Smooth muscle cell of the brain vasculature (primary cell): ENCODE results near the gene BLCAP.
"Not testable (repeated sequence)": the region's sequence is repeated elsewhere in the genome, so short reads cannot be mapped to it uniquely, and the experiment has no call there.

Experiments used
- DNase-seq: peaks from one replicate; pipeline ENCODE4 v3.0.0-alpha.2; 2012; ENCODE audit warnings: low read depth, low spot score

The BLCAP gene

DNA sequence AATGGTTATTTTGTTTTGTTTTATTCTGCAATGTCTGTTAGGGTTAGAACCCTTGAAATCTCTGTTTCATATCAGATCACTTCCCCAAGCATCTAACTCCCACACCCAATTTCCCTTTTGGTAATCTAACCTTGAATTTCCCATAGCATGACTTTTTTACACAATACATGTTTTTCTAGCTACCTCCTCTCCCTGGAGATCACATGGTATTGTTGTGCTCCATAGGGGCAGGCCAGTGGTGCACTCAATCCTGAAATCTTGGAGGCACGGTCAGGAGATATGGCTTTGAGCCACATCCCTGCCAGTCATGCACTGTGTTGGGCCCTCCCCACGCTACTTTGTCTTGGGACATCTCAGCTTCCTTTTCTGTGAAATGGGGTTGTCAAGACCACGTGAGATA is 43.3 kb downstream of the BLCAP start:
- no peak for DNase-seq

DNA sequence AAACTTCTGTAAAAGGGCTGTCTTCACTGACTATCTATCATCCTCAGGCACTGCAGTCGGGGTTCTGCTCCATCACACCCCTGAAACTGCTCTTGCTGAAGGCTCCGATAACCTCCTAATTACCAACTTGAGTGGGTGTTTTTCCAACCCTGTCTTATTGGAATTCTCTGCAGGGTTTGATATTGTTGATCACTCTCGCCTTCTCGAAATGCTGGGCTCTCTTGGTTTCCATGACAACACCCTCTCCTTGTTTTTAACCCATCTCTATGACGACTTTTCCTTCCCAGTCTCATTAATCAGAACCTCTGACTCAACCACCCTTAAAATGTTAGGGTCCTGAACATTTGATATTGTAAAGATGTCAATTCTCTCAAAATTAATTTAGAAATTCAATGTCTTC is 46.1 kb downstream of the BLCAP start:
- no peak for DNase-seq

DNA sequence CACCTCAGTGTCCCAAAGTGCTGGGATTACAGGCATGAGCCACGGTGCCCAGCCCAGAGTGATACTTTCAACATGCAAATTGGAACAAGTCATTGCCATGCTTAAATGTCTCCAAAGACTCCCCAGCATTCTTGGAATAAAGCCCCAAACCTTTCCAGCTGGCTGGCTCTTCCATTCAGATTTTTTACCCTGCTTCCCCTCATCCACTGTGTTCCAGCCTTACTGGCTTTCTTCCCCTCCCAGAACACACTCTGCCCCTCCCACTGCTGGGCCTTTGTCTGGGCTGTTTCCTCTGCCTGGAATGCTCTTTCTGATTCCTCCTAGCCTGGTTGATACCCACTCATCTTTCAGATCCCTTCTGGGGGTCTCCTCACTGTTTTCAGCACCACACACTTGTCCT is 46.8 kb downstream of the BLCAP start:
- DNase-seq: no peak

DNA sequence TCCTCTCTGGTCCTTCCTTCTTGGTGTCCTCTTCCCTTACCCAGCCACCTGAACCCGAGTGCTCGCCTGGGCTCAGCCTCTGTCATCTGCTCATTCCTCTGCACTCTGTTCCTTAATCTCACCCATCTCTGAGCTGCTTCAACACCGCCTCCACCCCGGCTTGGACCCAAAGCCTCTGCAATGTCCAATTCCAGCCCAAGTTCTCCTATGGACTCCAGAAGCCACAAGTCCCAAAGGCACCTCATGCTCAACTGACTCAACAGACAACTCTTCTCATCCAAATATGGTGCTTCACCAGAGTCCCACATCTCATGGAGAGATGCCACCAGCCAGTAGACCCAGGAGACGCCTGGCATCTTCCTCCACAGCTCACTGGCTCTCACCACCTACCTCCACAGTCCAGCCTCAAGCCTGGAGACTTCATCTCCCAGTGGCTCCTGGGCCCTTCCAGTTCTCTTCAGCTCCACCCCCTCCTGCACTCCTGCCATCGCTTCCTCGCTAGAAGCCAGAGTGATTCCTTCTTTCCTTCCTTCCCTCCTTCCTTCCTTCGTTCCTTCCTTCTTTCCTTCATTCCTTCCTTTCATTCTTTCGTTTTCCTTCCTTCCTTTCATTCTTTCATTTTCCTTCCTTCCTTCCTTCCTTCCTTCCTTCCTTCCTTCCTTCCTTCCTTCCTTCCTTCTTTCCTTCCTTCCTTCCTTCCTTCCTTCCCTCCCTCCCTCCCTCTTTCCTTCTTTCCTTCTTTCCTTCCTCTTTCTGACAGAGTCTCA is 47.6 kb downstream of the BLCAP start:
- DNase-seq: no peak

DNA sequence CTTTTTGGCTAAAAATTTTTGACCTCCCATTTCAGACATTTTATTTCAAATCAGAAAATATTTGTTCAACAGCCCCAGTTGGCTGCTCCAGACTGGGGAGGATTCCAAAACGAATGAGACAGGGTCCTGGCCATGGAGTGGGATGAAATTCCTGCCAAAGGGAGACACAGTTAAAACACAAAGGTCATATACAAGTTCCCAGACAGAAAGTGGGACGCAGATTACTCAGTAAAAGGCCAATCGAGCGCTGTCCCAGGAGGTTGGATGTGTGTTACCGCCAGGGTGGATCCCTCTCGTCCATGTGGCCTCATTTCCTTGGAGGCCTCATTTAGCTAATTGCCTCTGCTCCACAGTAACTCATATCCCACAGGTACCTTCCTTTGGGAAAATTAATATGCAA is 48.4 kb downstream of the BLCAP start:
- DNase-seq: no peak

DNA sequence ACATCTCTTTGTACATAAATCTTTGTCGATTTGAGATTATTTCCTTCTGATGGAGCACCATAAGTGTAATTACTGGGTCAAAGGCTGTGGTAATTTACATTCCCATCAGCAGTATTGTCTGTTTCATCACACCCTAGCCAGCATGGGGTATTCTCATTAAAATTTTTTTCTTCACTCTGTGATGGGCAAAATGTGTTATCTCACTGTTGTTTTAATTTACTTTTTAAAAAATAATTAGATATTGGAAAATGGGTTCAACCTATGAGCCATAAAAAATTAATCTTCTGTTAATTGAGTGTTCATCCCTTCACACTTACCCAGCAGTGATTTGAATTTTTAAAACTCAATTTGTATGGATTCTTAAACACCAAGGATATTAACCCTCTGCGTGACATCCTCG is 50.6 kb downstream of the BLCAP start:
- no peak for DNase-seq

DNA sequence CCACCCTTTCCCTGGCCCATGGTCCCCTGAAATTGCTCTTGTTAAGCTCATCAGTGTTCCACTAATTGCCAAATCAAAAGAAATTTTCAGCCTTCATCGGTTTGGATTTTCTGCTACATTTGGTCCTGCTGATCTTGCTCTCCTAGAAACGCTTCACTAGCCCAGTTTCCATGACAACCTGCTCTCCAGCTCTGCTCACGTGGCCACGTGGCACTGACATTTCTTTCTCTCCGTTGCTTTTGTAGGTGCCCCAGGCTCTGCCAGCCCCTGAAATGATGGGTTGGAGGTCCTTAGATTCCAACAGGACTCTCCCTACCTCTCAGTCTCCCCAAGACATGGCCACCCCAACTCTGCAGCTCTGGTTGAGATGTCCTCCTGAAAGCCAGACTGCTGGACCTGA is 52.4 kb downstream of the BLCAP start:
- no peak for DNase-seq

DNA sequence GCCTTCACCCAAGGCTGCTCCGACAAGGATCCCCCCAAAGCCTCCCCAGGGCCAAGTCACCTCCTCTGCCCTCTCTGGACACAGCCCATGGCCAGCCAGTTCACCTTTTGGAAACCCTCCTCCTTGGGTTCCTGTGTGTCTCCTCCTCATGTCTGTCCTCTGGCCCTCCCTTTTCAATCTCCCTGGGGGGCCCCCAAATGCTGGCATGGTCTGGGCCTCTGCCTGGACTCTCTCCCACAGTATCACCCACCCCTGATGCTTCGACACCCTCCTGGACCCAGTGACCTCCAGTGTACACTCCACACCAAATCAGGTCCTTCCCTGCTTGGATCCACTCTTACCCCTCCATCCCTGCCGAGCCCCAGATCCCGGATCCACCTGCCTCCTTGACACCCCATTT is 53.3 kb downstream of the BLCAP start:
- no peak for DNase-seq

DNA sequence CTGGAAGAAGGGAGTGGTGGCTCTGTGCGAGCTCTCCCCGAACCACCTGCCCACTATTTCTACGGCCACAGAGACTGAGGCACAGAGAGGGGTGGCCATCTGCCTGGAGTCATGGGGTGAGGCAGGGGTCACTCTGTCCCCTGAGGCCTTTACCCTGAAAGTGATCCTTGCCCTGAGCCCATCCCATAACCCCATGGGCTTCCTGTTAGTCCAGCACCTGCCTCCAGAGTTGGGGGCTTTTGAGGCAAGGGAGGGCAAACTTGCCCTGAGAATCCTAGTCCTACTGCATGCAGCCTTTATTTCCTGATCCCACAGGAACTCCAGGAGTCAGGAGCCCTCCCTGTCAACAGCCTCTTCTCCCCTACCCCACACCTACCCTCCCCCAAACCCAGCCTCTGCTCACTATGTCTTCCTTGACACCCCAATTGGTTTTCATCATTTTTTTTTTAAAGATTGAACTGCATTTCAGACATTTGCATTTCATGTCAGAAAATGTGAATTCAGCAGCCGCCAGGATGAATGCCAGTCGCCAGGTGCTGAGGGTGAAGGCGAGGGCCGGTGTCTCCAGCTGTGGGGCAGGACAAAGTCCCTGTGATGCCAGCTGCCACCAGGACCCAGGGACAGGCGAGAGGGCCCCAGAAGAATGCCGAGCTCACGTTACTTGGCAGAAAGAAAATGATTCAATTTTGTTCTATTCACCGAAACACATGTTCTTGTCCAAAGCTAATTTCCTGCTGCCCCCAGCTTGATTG is 54.3 kb downstream of the BLCAP start:
- DNase-seq: no peak

DNA sequence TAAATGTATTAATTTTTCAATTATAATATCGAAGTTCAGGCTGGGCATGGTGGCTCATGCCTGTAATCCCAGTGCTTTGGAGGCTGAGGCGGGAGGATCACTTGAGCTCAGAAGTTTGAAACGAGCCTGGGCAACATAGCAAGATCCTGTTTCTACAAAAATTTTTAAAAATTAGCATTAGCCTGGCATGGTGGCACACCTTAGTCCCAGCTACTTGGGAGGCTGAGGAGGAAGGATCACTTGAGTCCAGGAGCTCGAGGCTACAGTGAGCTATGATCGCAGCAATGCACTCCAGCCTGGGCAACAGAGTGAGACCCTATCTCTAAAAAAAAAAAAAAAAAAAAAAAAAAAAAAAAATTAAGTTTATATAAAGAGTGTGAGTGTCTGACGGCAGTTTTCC is 55.2 kb downstream of the BLCAP start:
- DNase-seq: not testable (repeated sequence)

DNA sequence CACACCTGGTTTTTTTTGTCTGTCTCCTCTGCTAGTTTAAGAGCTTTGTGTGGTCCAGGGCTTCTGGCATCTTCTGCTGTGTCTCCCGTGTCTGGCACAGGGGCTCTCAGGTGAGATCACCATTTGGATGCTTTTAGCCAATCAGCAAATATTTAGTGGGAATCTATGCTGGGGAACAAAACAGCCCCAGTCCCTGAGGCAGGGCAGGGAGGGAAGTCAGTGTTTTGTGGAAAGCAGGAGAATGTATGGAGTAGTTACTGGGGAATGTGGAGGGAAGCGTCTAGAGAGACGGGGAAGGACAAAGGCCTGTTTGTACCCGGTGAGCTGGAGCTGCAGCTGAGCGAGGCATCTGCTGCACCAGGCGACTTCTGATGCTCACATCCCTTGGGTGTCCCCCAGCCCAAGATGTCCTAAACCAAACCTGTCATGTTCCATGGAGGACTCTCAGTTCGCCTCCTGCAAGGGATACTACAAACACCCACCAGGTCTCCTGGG is 55.9 kb downstream of the BLCAP start:
- DNase-seq: no peak

DNA sequence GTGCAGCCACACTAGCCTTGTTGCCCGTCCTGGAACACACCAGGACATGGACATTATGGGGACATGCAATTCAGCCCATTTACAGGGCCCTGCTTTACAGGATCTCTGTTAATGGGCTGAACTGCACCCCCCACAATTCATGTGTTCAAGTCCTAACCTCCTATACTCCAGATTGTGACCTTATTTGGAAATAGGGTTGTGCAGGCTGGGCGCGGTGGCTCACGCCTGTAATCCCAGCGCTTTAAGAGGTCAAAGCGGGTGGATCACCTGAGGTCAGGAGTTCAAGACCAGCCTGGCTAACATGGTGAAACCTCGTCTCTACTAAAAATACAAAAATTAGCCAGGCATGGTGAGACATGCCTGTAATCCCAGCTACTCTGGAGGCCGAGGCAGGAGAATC is 57.5 kb downstream of the BLCAP start:
- not testable (repeated sequence) for DNase-seq

DNA sequence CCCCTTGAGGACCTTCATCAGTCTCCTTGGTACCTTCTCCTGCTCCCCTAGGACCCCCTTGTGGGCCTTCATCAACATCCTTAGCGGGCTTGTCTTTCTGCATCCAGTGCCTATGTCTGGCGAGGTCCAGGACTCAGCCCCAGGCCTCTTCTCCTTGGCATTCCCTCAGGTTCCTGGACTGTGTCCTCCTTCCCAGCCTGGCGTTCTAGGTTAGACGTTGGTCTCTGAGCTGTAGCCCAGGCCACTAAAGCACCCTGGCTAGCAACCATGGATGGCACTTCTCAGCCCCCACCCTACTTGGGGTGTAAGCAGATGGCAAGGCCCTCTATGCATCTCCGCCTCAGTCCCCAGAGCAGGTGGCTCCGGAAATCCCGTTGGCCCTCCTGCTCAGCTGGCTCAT is 58.1 kb downstream of the BLCAP start:
- no peak for DNase-seq

DNA sequence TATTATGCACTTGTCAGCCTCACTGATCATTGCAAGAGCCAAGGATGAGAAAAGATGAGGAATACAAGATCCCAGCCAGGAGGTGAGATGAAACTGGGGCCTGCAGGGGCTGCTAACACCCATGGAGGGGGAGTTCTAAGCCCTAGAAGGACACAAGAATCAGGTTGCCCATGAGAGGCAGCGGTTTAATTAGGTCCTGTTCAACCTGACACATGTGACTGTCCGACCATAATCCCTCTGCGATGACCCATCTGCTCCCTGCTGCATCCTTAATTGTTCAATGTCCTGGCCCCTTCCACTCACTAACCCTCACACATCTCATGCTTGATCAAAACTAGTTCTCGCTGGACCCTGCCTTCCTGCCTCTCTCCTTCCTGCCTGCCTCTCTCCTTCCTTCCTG is 58.8 kb downstream of the BLCAP start:
- no peak for DNase-seq
